NCI-H2196 treated with DMSO at 0.1 percent for 48 hours (cell line): Measurements from ENCODE around the gene ASAH2.
"Not testable (repeated sequence)": the region's sequence is repeated elsewhere in the genome, so short reads cannot be mapped to it uniquely, and the experiment has no call there.

ENCODE experiments used
- DNase-seq: peaks from one replicate; lab custom pipeline; 2025; ENCODE audit not compliant: unreplicated experiment; lab: John Stamatoyannopoulos, UW

ASAH2 gene

DNA sequence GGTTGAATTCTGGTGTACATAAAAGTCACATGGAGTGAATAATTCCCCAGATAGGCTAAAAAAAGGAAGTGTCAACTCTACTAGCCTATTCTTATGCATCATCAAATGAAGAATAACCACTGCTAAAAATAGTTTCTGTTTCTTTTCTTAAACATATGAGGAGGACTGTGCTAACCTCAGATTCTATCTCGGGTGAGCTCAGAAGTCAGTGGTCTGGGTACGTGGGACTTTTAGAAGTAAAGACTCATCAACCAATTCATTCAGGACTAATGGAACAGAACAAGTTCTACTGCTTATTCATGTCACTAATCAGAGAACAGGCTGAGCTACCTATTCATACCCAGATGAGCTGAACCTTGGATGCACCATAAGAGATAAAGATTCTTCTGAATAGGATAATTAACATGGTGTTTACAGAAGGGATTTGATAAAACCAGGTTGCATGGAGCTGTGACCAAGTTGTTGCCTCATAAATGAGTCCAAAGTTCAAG, 9.5 kb upstream of the ASAH2 start:
- DNase-seq, result no peak

DNA sequence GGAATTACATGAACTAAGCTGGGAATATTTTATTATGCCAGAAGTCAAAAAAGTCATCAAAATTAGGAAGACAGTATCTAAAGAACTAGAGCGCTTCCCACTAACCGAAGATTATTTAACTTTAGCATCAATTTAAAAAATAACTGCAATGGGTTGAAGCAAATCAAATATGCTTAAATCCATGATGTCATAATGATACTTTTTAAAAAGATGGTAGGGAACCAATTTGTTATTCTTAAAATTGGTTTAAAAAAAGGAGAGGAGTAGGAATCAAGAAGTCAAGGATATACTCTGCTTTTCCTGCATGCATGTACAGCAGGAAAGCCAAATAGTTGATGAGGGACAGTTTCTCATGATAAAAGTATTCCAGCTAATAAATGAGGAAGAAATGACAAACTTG, 3.2 kb upstream of the ASAH2 start:
- DNase-seq, result no peak

DNA sequence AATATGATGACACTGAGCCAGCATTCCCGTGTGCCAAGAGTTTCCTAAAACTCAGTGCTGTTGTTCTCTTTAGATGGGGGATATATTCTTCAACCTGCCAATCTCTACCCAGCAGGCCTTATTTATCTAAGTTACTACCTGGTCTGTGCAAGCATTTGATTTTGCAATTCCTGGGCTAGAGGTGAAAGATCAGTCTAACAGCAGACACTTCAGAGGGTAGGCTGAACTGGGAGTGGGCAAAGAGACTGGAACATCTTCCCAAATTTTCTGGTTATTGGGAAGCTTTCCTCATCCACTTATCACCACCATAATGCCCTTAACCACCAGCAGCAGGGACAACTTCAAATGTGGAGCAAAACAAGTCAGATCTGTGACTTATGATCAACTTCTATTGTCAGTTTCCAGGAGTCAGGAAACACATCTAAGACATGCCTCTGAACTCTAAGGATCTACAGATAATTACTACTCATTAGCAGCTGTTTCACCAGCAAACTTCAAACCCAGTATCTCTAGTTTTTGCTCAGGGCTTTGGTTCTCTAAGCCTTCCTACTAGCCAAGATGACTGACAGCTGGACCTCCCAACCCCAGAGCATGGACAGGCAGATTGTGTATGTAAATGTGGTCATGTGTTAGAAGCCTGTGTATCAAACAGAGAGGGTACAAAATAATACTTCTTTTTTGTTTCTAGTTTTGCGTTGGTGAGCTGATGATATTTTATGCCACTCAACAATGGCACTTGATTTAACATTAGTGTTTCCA, 1.0 kb downstream of the ASAH2 start:
- no peak for DNase-seq

DNA sequence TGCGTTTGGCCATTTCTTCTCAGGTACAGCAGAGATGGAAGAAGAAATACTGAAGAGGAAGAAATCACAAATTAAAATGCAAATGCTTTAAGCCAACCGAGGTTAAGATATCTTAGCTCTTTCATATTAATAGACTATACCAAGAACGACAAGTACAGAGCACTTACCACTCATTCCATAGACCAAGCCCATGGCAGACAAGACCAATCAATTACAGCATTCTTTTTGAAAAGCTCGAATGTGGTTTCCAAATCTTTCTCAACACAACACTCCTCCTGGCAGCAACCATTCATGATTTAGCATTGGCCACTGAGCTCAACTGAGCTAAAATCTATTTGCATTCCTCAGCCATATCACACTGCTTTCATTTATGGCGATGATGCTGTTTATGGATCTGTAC, 2.7 kb downstream of the ASAH2 start:
- DNase-seq, result no peak

DNA sequence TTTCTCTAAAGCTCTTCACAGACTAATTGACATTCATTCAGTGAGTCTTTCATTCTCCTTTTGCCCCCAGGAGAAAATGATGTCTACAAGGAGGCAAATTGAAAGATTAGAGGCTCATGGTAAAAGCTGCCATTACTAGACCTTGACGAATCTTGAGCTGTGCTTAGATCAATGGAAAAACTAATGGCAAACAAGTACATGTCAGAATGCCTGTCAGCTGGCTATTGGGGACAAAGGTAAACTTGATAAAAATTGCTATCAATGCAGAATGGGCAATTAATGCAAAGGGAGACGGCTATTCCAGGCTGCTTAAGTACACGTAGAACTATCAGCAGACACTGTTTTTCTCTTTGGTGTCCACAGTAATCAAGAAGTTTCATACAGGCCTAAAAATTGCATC, 3.3 kb downstream of the ASAH2 start:
- DNase-seq, result no peak

DNA sequence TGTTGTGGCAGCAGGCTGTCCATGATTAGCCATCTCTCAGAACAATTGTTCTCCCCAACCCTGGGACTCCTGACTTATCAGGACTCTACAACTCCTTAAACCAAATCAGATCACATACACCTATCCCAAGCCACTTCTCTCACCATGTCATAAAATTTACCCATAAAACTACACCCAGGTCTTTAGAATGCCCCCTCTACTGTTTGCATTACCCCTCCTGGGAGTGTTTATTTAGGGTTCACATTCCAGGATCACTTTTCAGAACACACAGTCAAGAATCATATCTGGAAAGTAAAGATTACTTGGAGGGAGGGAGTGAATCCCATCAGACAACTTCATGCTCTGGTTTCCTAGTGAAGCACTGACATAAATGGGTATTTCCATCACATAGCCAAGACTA, 7.1 kb downstream of the ASAH2 start:
- no peak for DNase-seq

DNA sequence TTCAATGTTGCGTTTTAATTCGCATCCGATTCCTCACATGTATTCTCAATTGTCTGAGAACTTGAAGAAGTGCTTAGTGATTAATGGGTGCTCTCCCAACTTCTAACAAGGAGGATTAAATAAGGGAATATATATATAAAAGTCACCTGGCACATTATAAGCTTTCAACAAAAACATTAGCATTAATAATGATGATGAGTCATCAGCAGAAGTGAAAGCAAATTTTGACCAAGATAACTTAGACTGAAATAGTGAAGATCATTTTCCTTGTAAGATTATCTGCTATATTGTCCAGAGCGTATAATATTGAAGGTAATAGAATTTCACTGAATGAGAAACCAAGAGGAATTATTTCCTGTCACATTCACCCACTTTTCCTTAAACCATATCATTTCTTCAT, 8.5 kb downstream of the ASAH2 start:
- no peak for DNase-seq

DNA sequence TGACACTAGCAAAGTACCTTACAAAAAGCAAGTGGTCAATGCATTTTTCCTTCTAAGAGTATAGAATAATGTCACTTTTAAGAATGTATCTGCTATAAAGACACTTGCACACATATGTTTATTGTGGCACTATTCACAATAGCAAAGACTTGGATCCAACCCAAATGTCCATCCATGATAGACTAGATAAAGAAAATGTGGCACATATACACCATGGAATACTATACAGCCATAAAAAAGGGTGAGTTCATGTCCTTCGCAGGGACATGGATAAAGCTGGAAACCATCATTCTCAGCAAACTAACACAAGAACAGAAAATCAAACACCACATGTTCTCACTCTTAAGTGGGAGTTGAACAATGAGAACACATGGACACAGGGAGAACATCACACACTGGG, 9.8 kb downstream of the ASAH2 start:
- DNase-seq, result not testable (repeated sequence)

DNA sequence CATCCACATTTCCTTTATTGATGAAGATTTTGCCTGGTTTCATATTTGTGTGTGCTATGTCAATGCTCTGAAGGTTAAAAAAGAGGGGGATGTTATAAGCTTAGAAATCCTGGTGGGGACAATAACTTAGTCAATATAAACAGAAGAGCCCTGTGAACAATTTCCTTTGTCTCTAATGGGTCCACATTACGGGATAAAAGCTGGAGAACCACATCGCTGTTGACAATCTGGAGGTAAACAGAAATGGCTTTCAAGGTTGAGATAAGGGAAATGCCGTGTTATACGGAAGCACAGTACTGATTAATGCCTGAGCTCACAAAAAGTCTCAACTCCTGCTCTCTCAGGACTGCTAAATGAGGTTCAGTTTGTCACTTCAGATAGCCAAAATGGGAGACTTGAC, 16.8 kb downstream of the ASAH2 start:
- DNase-seq, result no peak

DNA sequence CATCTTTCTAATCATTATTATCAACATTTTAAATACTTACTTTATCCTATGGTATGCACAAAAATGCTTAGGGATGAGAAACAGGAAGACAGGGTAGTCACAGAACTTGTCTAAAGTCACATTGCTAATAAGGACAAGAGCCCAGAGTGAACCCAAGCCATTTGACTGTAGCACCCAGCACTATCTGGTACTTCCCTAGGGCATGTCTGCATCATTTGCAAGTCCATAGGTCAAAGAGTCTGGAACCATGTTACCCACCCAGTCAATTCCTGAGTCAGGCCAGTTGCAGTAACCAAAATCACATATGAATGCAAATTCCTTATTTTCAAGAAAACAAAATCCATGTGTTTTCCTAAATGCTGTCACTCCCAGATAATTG, 19.1 kb downstream of the ASAH2 start:
- no peak for DNase-seq

DNA sequence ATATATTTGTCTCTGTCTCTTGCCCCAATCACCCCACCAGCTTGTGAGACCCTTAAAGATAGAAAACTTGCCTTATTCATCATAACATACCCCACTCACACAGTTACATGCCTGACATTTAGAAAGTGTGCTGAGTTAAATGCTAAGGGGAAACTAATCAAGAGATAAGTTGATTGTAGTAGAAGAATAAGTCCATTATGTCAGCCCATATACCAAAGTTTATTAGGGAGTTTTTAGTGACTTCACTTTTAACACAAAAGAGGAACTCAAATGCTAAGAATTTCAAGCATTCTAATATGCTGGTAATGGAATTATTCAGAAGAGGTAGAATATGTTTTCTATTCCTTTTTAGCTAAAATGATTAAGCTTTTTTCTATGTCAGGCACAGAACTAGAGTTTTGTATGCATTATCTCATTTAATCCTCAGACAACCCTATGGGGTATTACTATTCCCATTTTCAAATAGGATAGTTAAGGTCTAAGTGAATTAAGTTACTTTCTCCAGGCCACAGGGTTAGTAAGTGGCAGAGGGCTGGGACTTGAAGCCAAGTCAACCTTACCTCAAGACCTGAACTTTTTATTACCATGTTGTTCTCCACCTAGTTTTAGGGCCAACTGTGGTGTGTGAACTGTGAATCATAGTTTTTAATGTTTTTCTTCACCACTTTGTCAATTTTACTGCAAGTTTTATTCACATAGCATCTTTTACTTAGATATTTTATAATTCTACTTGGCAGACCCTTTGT, 19.6 kb downstream of the ASAH2 start:
- no peak for DNase-seq

DNA sequence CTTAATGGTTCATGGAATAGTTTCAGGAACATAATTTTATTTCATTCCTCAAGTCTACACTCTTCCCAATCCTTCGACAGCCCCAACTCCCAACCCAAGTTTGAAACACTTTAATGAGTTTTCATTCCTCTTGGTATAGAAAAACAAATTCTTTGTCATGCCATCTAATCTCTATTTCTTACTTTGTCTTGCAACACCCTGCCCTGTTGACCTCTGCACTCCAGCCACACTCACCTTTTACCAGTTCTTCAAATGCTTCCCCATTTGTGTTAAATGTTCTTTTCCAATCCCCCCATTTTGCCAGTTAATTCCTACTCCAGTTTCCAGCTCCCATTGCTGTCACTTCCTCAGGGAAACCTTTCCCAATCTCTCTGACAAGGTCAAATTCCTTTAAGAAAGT, 21.9 kb downstream of the ASAH2 start:
- no peak for DNase-seq

DNA sequence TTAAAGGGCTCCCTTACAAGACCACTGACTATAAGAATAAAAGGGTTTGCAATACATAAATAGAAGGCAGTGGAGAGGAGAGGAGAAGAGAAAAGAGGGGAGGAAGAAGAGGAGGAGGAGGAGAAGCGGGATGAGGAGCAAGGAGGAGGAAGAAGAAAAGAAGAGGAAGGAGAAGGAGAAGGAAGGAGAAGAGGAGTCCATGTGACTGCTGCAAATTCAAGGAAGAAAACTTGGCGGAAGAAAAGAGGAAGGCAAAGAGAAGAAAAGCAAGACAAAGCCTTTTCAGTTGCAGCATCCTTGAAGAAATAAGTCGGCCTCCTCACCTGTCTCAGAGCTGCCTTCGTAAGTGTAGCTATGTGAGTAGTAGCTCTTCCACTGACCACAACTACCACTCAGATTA, 22.6 kb downstream of the ASAH2 start:
- DNase-seq, result no peak

DNA sequence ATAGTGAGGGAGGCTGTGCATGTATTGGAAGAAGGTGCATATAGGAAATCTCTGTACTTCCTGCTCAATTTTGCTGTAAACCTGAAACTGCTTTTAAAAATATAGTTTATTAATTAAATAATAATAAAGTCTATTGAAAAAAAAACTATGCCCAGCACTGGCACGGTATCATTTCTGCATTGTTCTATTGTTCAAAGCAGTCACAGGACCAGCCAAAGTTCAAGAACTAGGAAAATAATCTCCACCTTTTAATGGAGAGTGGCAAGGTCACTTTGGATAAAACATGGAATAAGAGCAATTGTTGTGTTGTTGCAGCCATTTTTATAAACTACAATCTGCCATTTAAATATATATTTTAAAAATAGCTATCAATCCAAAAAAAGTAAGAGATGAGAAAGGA, 24.7 kb downstream of the ASAH2 start:
- DNase-seq, result no peak

DNA sequence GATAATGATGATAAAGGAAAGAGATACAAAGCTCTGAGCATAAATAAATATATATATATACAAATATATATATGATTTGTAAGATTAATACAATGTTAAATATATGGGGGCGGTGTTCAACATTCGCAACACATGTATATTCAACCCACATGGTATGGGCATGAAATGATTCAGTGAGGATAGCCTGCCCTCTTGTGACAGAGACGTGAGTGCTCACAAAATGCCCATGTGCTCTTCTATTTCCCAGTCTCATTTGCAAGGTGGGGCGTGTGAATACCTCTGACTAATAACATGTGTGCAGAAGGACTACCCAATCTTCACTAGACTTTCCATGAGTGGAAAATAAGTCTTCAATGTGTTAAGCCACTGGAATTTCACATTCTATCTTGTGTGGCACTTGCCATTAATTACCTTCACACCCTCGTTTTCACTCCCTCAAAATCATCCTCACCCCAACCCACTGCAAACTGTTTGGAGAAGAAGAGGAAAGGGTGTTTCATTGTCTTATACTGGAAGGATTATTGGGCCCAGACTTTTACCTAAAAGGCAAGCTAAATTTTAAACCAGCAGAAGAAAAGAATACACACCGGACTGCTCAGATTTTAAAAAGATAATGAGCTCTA, 26.9 kb downstream of the ASAH2 start:
- DNase-seq, result no peak

DNA sequence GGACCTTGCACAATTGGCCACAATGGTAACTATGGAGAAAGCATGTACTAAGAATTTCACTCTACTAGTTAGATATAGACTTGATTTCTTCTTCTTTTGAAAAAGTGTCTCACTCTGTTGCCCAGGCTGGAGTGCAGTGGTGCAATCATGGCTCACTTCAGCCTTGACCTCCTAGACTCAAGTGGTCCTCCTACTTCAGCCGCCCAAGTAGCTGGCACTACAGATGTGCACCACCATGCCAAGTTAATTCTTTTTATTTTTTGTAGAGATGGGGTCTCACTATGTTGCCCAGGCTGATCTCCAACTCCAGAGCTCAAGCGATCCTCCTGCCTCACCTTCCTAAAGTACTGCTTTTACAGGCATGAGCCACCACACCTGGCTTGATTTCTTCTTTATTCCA, 29.1 kb downstream of the ASAH2 start:
- no peak for DNase-seq

DNA sequence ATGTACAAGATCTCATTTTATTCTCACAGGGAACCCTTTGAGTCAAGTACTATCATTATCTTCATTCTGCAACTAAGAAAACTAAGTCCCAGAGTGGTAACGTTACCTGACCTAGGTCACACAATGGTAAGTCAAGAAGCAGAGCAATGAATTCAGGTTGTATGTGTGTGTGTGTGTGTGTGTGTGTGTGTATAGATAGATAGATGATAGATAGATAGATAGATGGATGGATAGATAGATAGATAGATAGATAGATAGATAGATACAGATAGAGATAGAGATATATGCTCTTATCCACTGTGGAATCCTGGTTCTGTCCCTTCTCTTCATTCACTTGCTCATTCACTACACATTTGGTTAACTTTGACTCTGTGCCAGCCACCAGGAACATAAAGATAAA, 29.8 kb downstream of the ASAH2 start:
- no peak for DNase-seq

DNA sequence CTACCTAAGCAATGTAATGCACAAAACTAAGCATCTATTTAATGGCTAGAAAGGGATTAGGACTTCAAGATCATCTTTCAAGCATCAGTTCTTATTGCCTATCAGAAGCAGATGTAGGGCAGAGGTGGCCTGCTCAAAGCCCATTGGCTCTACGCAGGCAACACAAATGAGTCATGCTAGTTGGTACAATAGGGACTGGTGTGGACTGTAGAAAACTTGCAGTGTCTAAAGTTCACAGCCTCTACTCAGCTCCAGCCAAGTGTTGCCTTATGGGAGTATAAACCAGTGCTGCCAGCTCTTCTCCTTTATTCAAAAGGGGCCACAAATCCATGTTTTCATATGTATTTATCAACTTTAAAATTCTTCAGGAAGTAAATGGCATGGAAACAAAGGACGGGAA, 31.7 kb downstream of the ASAH2 start:
- no peak for DNase-seq

DNA sequence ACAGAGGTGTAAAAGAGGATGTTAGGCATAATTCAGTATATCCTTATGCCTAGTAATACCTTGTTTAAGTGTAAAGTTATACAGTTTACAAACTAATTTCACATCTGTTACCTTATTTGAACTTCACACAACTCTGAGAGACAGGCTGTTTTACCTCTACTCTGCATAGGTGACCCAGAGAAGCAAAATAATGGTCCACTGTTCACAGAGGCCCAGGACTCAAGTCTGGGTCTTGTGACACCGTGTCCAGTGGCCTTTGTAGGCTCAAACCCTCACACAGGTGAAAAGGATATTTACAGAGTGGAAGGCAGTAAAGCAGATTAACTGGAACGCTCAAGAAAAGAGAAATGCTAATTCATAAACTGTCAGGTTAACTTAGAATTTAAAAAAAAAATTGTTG, 32.1 kb downstream of the ASAH2 start:
- no peak for DNase-seq

DNA sequence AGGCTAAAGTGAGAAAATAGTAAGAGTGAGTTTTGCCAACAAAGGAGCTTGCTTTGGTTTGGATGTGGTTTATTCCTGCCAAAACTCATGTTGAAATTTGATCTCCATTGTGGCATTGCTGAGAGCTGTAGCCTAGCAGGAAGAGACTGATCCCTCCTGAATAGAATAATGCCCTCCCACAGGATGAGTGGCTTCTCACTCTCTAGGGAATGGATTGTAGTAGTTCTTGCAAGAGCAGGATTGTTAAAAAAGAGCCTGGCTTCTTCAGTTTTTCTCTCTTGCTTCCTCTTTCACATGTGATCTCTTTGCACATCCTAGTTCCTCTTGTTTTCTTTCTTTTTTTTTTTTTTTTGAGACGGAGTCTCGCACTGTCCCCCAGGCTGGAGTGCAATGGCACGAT, 34.4 kb downstream of the ASAH2 start:
- peak; percentile 20 for DNase-seq

DNA sequence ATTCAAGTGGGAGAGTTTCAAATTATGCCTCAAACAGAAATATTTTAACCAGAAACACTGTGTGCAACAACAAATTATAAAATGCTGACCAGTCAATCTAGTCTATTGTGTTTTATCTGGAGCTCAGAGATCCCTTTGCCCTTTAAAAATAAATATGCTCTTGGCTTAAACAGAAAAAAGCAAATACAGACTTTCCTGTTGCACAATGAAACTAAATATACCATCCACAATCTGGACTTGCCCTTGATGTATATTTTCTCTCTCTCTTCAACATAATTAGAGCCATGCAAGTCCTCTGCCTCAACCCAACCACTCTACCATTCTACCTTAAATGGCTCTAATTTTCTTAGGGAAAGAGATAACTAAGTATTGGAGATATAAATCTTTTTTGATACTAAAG, 34.9 kb downstream of the ASAH2 start:
- DNase-seq, result no peak

DNA sequence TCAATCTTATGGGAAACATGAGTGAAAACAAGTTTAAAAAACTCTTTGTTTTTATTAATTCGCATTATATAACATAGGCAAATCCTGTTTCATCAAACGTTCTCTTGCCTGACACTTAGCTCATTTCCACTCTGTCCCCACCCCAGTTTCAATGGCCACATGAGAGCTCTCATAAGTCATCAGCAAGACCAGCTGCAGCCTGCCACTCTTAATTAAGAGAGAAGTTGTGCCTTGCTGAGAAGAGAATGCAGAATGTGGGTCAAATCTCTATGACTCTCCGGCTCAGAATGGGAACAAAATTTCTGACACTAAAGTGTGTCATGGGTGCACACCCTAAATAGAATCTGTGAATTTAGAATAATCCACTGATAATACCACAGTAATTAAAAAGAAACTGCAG, 39.6 kb downstream of the ASAH2 start:
- DNase-seq, result no peak
